ENCODE measurements around the gene CCDC167. TPM values are rescaled to one million over a fixed set of nuclear protein-coding genes. Genes with fewer than 3 reads are reported as not detected.
A peak's percentile ranks its signal among the peaks of the same experiment; 100 is the strongest.

CCDC167 gene
- total and polyA plus RNA-seq, 10 of the 15 experiments (the other 5 are each of a cell fraction or from before 2014, with no cell fraction given) = 74.9 to 380 (median 137) TPM

- TF ChIP-seq ZBTB40 (IDR thresholded peaks at IDR 0.05; ENCODE audit: borderline replicate concordance) (0 out of 2 replicates have a peak, but pooled peaks have one; percentile 1), NFXL1 (IDR thresholded peaks at IDR 0.05; ENCODE audit: borderline replicate concordance) (no peak), RBBP5 (conservative IDR thresholded peaks at IDR 0.05) (no peak), ZNF217 (IDR thresholded peaks at IDR 0.05) (no peak), RCOR1 (conservative IDR thresholded peaks at IDR 0.05; ENCODE audit: low read depth, low read length) (no peak), RELA (IDR thresholded peaks at IDR 0.05; ENCODE audit: borderline replicate concordance, partially characterized antibody) (peak; percentile 91), TARDBP (IDR thresholded peaks at IDR 0.05; ENCODE audit: borderline replicate concordance) (no peak), GABPA (IDR thresholded peaks at IDR 0.05; ENCODE audit: low read depth) (no peak), ZNF384 (IDR thresholded peaks at IDR 0.05; ENCODE audit: borderline replicate concordance, low read depth, low read length) (no peak), HCFC1 (IDR thresholded peaks at IDR 0.05; ENCODE audit: low read length) (no peak), EGR1 (IDR thresholded peaks at IDR 0.05; ENCODE audit: borderline replicate concordance in 1 of 2, low read depth in 2 of 2, low read length in 2 of 2) (peak; percentile 26 to 91), RELB (IDR thresholded peaks at IDR 0.05; ENCODE audit: low read depth) (peak; percentile 73), ASH2L (IDR thresholded peaks at IDR 0.05; ENCODE audit: borderline replicate concordance, low read depth) (no peak), ZBED1 (IDR thresholded peaks at IDR 0.05; ENCODE audit: borderline replicate concordance) (0 out of 2 replicates have a peak, but pooled peaks have one; percentile 34), IKZF1 (conservative IDR thresholded peaks at IDR 0.05) (peak; percentile 68), PBX3 (IDR thresholded peaks at IDR 0.05; ENCODE audit: insufficient replicate concordance, low read depth, low read length) (no peak), RAD21 (IDR thresholded peaks at IDR 0.05; ENCODE audit: insufficient read depth, low read depth, low read length) (no peak), GATAD2B (conservative IDR thresholded peaks at IDR 0.05; ENCODE audit: low read depth) (peak; percentile 62; the same call in 1 of the 2 replicates), ATF3 (IDR thresholded peaks at IDR 0.05; ENCODE audit: borderline replicate concordance, extremely low read depth, low read depth, low read length) (no peak)
Observed at GRCh38 chr6:37516076-37516919, 16.6 kb upstream of the CCDC167 start (continued).
